ENCODE measurements around the gene SYVN1. TPM values are rescaled to one million over a fixed set of nuclear protein-coding genes. Genes with fewer than 3 reads are reported as not detected.
"Not testable (repeated sequence)": the region's sequence is repeated elsewhere in the genome, so short reads cannot be mapped to it uniquely, and the experiment has no call there.

Gene SYVN1
- total RNA-seq, 4 donors from 2014 or later: 28.8 to 103 (median 69.7) TPM

DNA sequence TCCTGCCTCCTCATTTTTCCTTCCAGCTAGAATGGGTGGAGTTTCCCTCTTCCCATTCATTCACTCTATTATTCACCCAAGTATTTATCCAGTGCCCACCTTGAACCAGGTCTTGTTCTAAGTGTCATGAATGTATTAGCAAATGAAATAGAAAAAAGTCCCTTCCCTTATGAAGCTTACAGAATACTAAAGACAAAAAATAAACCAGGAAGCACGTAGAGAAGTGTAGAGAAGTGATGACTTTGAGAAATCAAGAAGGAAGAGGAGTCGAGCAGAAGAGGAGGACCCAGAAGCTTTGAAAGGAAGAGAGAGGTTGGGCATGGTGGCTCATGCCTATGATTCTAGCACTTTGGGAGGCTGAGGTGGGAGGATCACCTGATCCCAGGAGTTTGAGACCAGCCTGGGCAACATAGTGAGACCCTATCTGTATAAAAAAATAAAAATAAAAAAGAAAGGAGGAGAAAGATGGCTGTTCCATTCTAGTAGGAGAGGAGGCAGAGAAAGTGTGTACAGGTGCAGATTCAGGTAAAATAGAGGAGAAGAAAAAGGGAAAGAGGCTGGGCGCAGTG, 17.1 kb upstream of the SYVN1 start:
- Histone ChIP-seq H3K36me3 (no peaks in the 10 kb centered on the region), H3K27me3 (no peaks in the 10 kb centered on the region), H3K27ac (peak overlapping the region; percentile 36 to 82 (median 73)), H3K9me3 (no peaks in the 10 kb centered on the region), H3K4me3 (replicated peaks in 1 of 3) (no peak overlapping the region), H3K4me1 (peaks cover 8 to 12% of the 10 kb centered on the region in 2 donors)
- TF ChIP-seq, protein P1, sequence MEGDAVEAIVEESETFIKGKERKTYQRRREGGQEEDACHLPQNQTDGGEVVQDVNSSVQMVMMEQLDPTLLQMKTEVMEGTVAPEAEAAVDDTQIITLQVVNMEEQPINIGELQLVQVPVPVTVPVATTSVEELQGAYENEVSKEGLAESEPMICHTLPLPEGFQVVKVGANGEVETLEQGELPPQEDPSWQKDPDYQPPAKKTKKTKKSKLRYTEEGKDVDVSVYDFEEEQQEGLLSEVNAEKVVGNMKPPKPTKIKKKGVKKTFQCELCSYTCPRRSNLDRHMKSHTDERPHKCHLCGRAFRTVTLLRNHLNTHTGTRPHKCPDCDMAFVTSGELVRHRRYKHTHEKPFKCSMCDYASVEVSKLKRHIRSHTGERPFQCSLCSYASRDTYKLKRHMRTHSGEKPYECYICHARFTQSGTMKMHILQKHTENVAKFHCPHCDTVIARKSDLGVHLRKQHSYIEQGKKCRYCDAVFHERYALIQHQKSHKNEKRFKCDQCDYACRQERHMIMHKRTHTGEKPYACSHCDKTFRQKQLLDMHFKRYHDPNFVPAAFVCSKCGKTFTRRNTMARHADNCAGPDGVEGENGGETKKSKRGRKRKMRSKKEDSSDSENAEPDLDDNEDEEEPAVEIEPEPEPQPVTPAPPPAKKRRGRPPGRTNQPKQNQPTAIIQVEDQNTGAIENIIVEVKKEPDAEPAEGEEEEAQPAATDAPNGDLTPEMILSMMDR (IDR thresholded peaks at IDR 0.05): no peak
- intact Hi-C loops (cut with DNase I): no loop called here
- DNase-seq: no peak
- 81 to 86% methylated on average over 3 of the region's 3 CpGs for WGBS, 2 donors

DNA sequence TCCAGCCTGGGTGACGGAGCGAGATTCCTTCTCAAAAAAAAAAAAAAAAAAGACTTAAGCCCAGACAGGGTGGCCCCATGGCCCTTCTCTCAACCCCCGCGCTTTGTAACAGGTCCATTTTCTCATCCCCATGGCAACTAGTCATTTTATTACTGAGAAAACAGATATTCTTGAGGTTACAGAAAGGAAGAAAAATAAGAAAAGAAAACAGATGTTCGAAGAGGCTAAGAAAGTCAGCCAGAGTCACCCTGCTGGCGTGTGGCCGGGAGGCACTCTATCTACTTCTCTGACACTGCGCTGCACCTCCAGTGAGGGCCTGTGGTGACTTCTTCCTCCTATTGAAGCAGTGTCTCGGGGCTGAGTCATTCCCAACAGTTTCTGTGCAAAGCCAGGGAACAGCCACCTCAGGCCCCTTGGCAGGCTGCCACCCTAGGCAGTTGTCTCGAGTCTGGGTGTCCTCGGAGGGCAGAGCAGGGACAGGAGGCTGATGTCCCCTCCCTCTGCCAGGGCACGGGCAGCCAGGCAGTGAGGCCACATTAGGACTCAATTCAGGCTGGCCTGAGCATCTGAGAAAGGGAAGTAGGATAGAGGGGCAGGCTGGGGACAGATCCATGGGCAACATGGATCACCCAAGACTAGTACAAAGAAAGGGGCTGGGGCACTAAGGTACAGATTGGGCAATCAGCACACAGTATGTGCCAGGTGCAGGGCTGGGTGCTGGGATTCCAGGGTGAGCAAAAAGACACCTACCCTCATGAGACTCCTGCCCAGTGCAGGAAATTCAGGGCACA, 16.4 kb upstream of the SYVN1 start:
- no peak overlapping the region for H3K4me3 ChIP-seq (replicated peaks in 1 of 3)
- no peaks in the 10 kb centered on the region for H3K27me3 ChIP-seq
- peaks cover 8 to 12% of the 10 kb centered on the region in 2 donors for H3K4me1 ChIP-seq
- 12 to 20% methylated on average over 11 to 12 of the region's 12 CpGs for WGBS, 2 donors
- no peaks in the 10 kb centered on the region for H3K9me3 ChIP-seq
- DNase-seq: peak; percentile 97 to 98
- TF ChIP-seq POLR2A (IDR thresholded peaks at IDR 0.05): peak in 1 of 2 donors; percentile 40
- TF ChIP-seq, protein P1 (IDR thresholded peaks at IDR 0.05): peak in 1 of 6 experiments; percentile 8
- H3K36me3 ChIP-seq: no peaks in the 10 kb centered on the region
- intact Hi-C loops (cut with DNase I): no loop called here
- peak overlapping the region; percentile 61 to 82 (median 73) for H3K27ac ChIP-seq

DNA sequence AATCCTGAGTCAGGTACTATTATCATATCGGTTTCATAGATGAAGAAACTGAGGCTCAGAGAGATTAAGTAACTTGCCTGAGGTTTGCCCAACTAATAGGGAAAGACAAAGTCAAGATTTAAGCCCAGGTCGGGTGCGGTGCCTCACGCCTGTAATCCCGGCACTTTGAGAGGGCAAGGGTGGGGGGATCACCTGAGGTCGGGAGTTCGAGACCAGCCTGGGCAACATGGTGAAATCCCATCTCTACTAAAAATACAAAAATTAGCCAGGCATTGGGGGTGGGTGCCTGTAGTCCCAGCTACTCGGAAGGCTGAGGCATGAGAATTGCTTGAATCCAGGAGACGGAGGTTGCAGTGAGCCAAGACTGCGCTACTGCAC, 15.8 kb upstream of the SYVN1 start:
- DNase-seq; H3K27me3 ChIP-seq; H3K4me3 ChIP-seq (replicated peaks in 1 of 3); H3K9me3 ChIP-seq; H3K36me3 ChIP-seq; intact Hi-C loops (cut with DNase I): not testable (repeated sequence)
- peaks cover 8 to 12% of the 10 kb centered on the region in 2 donors for H3K4me1 ChIP-seq
- 58 to 72% methylated on average over 10 of the region's 10 CpGs for WGBS, 2 donors
- H3K27ac ChIP-seq: peak overlapping the region; percentile 61 to 82 (median 73)

DNA sequence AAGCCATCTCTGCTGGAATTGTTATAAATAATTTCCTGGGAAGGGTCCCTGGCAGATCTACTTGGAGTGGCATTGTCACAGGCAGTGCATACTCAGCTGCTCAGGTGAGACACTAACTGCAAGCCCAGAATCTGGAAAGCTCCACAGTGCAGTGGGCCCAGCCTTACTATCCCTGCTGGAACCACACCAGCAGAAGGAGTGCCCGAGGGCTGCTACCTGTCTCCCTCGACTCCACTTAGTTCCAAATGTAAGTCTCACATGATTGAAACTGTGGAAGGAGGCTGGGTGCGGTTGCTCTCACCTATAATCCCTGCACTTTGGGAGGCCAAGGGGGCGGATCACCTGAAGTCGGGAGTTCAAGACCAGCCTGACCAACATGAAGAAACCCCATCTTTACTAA, 14.3 kb upstream of the SYVN1 start:
- Histone ChIP-seq H3K9me3 (no peaks in the 10 kb centered on the region), H3K27me3 (no peaks in the 10 kb centered on the region), H3K4me3 (replicated peaks in 1 of 3) (no peak overlapping the region), H3K36me3 (no peaks in the 10 kb centered on the region), H3K4me1 (peaks cover 8 to 12% of the 10 kb centered on the region in 2 donors), H3K27ac (no peak overlapping the region)
- 78 to 79% methylated on average over 5 of the region's 5 CpGs for WGBS, 2 donors
- intact Hi-C loops (cut with DNase I): no loop called here
- DNase-seq: peak in 1 of 2 donors; percentile 29
- no peak for TF ChIP-seq POLR2A (IDR thresholded peaks at IDR 0.05)
- TF ChIP-seq, protein P1 (IDR thresholded peaks at IDR 0.05): no peak

DNA sequence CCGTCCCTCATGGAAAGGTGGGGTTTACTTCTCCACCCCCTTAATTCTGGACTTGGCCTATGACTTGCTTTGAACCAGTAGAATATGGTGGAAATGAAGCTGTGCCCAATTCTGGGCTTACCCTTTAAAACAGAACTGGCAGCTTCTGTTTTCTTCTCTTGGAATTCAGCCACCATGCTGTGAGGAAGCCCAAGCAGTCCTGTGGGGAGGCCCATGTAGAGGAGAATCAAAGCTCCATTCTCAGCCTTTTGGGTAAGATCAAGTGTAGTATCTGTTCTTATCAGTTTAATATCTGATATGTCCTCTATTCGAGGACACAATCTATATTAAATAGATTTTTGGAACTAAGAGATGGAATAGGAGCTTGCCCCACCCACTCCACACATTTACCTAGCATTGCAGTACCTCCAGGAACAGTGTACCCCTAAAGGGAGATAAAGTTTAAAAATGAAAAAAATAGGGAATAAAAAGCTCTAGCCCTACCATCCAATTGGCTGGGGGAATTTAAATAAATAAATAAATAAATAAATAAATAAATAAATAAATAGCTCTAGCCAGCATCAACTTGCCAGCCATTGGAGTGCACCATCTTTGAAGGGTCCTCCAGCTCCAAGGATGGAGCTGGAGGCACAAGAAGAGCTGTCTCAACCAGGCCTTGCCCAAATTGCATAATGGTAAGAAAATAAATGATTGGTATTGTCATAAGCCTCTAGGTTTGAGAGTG, 13.2 kb upstream of the SYVN1 start:
- Histone ChIP-seq H3K4me3 (replicated peaks in 1 of 3) (no peak overlapping the region), H3K4me1 (peaks cover 8 to 12% of the 10 kb centered on the region in 2 donors), H3K36me3 (no peaks in the 10 kb centered on the region), H3K9me3 (no peaks in the 10 kb centered on the region), H3K27ac (no peak overlapping the region), H3K27me3 (no peaks in the 10 kb centered on the region)
- intact Hi-C loops (cut with DNase I): no loop called here
- TF ChIP-seq, protein P1 (IDR thresholded peaks at IDR 0.05): no peak
- TF ChIP-seq POLR2A (IDR thresholded peaks at IDR 0.05): no peak
- 77 to 86% methylated on average over 2 of the region's 2 CpGs for WGBS, 2 donors
- DNase-seq: no peak

Data from thyroid gland (tissue), 4 donors.